Parietal lobe (tissue), 1 donor: ENCODE results near the gene FAM131C. TPM values are rescaled to one million over a fixed set of nuclear protein-coding genes. Genes with fewer than 3 reads are reported as not detected.

Source experiments
- total RNA-seq: library from RNA; depleted of rRNA; stranded (reverse); fragments of >200 nt; gene quantifications from one replicate; pipeline ENCODE4 v1.2.3, GENCODE V29; 2014

Gene FAM131C
- total RNA-seq, result 1.9 TPM

DNA sequence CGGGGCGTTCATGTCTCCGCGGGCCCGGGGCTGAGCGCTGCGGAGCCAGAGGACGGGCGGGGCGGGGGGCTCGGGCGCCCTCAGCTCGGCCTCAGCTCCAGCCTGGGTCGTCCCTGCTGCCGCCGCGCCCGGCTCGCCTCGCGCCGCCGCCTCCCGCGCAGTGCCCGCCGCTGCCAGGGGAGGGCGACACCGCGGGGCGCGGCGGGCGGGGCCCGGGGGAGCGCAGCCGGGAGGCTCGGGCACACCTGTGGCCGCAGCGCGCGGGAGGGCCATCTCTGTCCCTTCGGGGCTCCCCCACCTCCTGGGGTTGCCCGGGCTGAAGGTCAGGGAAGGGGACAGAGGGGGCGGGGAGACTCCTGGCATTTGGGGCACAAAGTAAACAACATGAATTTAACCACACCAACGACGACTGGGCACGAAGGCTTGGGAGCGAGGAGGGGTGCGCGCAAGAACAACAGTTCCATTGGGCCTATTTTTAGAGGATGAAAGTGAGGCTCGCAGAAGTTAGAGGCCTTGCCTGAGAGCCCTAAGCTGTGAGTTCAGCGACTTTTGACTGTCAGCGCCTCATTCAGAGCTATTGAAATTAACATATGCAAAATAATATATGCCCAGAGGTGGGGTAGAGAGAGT, at the start of gene FAM131C:
Gene FAM131C, minus strand, starts transcription at position 162 of the 630 bp plus-strand sequence. CDS start 209 bp downstream, outside the sequence.

GRCh38 chr1:16043521-16043920, 29.9 kb downstream of the FAM131C start, which contains the start of gene CLCNKB:
TSS of gene CLCNKB (plus strand) at chr1:16043782. CDS start at chr1:16044493, 711 bp downstream.

GRCh38 chr1:16021681-16022080, 51.8 kb downstream of the FAM131C start, which contains the start of gene CLCNKA:
TSS of gene CLCNKA (plus strand) at chr1:16022036. CDS start at chr1:16022620, 584 bp downstream.

GRCh38 chr1:16017461-16018303, 55.8 kb downstream of the FAM131C start, which contains the start of gene HSPB7:
TSS of gene HSPB7 (minus strand) at chr1:16018043. CDS start at chr1:16017963, 80 bp downstream.

Other genes starting within 250 kb of the FAM131C start
- gene SPEN, start 225.9 kb downstream of the FAM131C start, total RNA-seq, result 122 TPM
- 51.3 TPM for gene ZBTB17, start 97.5 kb downstream of the FAM131C start, total RNA-seq
- gene SRARP, start 69.4 kb downstream of the FAM131C start, total RNA-seq, result 0.63 TPM
- gene HSPB7, start 55.6 kb downstream of the FAM131C start, total RNA-seq, result not detected
- gene CLCNKA, start 51.6 kb downstream of the FAM131C start, total RNA-seq, result not detected
- gene CLCNKB, start 29.9 kb downstream of the FAM131C start, total RNA-seq, result not detected
- gene EPHA2, start 82.4 kb upstream of the FAM131C start, total RNA-seq, result 1.9 TPM
- gene ARHGEF19, start 139.0 kb upstream of the FAM131C start, total RNA-seq, result 1.6 TPM
- gene CPLANE2, start 163.5 kb upstream of the FAM131C start, total RNA-seq, result 15.0 TPM